HTERT RPE-1 (cell line): ENCODE results near the gene TET2.

ENCODE experiments used
- in situ Hi-C: fragments of 300-500 bp; cut with MboI; formaldehyde crosslinking; loops from 4 replicates; pipeline ENCODE4 v1.14.3; 2020; ENCODE audit warnings: low sequenced_read_pairs

Gene TET2

GRCh38 chr4:105146276-105147015 is at the start of gene TET2:
Gene TET2, plus strand, starts transcription at chr4:105146876. Its CDS starts 87,067 bp downstream, at chr4:105233943.
- in situ Hi-C loops: no loop called here

- in situ Hi-C loops: no loop called here
Observed at GRCh38 chr4:105102016-105102415, 44.7 kb upstream of the TET2 start.

GRCh38 chr4:105106426-105106825 is 40.2 kb upstream of the TET2 start:
- in situ Hi-C loops: no loop called here

- in situ Hi-C loops: no loop called here
Observed at GRCh38 chr4:105107095-105107856, 39.4 kb upstream of the TET2 start.

GRCh38 chr4:105108971-105109370 is 37.7 kb upstream of the TET2 start:
- in situ Hi-C loops: no loop called here

DNA sequence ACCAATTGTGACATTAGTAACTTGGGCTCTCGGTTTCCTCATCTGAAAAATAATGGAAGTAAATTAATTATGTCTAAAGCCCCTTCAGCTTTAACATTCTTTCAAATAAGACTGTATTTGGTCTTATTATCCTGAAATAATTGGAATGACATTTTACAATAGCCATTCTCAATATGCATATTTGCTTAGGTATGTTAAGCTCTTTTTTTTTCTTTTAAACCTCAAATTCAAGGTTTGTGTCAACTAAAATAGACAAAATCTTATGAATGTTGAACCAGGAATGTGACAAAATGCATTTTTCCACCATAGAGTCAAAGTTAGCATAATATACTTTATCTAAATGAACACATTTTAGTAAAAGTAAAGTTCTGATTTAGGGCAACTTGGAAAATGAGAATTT is 34.4 kb upstream of the TET2 start:
- in situ Hi-C loops: no loop called here

DNA sequence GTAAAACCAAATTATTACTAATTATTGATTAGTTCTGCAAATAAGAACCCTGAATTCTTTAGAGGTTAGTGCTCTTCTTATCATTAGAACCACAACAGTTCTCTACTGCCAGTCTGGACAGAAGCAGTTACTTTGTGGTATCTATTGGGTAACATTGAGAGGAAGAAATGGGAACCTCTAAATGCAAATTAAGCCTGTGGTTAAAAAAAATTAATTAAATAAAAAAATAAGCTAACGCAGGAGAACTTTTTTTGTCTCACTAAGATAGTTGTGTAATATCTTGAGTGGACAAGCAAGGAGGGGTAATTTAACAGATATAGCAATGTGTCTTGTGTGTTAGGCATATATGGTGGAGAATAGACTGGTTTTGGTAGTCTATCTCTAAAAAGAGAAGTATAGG is 32.9 kb upstream of the TET2 start:
- in situ Hi-C loops: no loop called here

DNA sequence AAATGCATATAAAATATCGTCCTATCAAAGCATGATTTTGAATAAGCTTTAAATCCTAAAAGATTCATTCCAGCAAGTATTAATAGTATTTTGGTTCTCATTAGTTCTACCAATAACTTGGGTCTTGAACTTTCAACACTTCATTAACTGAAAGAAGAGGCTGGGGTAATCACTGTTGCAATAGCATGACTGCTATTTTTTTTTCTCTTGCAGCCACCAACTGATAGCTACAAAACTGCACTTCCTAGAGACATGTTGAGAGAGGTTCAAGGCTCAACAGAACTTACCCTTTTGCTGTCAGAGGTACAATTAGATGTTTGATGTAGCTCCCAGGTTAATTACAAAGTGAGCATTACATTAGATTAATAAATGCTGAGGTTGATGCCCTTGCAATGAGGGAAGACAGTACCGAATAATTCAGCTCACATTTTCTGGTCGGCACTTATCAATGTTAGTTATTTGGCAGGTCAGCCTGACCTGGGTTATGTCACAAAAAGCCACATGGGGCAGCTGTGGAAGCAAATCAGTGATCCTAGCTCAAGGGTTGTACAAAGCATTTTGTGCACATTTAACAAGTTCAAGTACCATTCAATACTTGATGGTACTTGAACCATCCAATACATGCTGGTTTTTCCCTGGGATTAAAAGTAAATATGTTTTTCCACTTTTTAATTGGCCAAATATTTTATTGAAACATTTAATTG is 29.9 kb upstream of the TET2 start:
- in situ Hi-C loops: no loop called here

DNA sequence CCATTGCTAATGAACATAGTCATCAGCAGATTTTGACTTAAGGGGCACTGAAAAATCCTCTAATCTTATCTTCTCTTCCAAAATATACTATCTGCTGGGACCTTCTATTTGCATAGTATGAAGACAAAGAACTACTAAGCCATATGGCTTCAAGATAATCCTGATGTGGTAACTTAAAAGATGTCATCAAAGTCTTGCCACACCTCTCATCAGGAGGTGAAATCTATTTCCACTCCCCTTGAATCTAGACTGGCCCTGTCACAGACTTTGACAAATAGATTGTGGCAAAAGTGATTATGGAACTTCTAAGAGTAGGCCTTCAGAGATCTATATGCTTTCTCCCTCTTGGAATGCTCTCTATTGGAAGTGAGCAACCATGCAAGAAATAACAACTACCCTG is 27.3 kb upstream of the TET2 start:
- in situ Hi-C loops: no loop called here

DNA sequence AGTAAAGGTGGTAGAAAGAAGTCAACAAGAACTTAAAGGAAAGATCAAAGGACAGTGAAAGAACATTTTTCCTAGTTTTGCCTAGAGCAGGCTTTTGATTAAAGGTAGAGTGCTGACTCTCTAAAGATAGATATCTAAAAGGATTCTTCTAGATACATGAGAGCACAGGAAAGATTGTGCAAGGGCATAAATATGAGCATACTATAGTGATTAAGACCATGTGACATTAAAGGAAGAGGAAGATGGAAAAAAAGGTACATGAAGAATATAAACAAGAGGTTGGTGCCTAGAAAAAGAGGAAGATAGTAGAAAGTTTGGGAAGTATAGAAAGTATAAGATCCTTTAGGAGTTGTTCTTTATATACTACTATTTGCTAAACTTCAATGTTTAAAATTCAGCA is 26.1 kb upstream of the TET2 start:
- in situ Hi-C loops: no loop called here

- in situ Hi-C loops: no loop called here
Observed at GRCh38 chr4:105122350-105122749, 24.3 kb upstream of the TET2 start.

DNA sequence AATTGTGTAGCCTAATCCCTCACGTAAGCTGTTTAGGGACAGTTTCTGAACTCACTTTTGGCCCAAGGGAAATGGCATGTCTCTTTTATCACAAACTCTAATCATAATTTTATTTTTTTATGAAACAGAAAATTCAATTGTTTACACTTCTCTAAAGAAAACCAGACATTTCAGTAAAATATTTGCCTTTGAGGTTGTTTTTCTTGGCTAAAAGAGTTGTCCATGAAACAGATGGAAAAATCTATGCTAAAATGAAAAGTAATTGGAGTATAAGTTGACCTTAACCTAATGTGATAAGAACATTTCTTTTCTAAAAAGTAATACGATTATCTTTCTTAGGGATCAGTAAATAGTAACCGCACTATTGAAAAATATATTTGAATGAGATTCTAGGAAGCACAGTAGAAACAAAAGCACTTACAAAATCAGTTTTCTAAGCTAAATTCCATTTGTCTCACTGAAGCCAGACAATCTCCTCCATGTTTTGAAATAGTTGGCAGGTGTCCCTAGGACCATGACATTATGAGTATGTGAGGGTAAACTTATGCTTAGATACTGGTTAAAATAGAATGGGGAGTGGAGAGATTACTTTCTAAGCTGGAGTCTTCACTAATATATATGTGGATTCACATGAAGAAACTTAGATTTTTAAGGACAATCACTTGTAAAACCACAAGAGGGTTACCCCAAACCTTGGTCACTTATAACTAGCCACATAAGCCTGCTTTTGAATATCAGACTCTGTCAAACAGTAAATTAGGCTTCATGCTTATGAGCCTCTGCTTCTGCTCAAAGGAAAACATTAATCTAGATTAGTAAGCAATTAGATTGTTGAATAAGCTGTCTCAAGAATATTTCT is 20.1 kb upstream of the TET2 start:
- in situ Hi-C loops: no loop called here

DNA sequence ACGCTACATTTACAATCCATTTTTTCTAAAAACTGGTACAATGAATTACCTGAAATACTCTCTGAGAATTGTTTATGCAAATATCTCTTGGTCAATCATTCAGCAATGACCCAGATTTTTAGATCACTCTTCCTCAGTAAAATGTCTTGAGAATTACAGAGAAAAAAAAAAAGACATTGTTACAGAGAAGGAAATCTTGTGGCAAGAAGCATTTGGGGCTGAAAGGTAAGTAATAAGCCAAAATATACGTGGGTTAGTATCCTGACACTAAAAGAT is 19.6 kb upstream of the TET2 start:
- in situ Hi-C loops: no loop called here

- in situ Hi-C loops: no loop called here
Observed at GRCh38 chr4:105128208-105128607, 18.5 kb upstream of the TET2 start.

DNA sequence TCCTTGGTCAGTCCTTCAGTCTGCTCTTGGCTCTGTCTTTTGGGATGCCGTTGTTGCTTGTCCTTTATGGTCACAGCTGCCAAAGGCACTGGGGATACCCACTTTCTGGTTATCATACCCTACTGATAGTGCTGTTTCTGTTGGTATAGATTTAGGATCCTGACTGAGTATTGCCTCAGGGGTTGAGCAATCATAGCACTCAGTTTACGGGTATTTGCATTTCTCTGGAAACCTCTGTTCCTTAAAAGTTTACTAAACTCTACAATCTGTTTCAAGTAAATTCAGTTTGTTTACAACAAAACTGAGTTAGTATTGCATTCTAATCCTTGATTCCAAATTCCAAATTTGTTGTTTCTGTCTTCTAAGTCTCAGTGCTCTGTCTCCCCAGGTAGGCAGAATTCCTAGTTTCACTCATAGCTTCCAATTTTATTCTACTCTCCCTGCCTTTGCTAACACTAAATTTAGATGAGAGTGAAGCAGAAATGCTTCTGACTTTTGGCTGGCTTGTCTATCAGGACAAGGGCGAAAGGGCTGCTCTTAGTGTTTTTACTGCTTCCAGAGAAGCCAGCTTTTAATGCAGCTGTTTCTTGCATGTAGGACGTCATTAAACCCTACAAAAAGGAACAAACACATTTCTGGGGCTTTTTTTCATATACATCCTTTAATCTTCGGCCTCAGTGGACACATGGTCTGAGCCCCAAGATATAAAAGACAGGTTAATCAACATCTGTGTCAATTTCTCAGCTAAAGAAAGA is 17.2 kb upstream of the TET2 start:
- in situ Hi-C loops: no loop called here

DNA sequence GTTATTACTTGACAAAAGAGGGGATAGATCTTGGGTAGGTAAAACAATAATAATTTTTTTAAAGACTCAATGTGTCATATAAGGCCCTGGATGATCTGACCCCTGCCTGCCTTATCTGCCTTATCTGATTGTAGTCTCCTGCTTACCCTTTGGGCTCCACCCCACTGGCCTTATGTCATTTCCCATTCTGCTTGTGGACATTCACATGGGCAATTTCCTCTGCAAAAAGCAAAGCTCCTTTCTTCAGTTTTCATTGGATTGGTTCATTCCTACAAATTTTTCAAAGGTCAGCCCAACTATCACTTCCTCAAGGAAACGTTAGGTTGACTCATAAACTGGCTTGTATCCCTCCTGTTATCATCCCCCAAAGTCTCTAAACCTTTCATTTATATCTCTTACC is 15.7 kb upstream of the TET2 start:
- in situ Hi-C loops: no loop called here

DNA sequence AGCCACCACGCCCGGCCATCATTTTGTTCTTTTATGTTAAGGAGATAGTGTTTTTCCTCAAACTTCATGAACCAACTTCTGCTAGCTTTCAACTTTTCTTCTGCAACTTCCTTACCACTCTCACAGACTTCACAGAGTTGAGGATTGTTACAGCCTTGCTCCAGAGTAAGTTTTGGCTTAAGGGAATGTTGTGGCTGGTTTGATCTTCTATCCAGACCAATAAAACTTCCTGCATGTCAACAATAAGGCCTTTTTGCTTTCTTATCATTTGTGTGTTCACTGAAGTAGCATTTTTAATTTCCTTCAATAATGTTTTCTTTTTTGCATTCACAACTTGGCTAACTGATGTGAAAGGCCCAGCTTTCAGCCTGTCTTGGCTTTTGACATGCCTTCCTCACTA is 12.7 kb upstream of the TET2 start:
- in situ Hi-C loops: no loop called here

DNA sequence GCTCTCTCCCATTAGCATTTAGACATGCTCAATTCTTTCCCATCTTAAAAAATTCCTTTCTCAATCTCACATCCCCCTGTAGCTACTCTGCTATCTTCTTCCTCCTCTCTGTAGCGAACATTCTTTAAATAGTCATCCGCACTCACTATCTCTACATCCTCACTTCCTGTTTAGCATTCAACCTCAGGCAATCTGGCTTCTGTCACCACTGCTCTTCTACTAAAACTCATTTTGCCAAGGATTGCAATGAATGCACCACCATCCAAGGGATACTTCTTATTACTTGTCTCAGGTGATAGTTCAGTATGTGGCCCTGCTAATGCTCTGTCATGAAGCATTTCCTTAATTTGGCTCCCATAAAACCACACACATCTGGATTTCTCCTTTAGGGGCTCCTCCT is 10.9 kb upstream of the TET2 start:
- in situ Hi-C loops: no loop called here

- in situ Hi-C loops: no loop called here
Observed at GRCh38 chr4:105137121-105137875, 9.4 kb upstream of the TET2 start.

DNA sequence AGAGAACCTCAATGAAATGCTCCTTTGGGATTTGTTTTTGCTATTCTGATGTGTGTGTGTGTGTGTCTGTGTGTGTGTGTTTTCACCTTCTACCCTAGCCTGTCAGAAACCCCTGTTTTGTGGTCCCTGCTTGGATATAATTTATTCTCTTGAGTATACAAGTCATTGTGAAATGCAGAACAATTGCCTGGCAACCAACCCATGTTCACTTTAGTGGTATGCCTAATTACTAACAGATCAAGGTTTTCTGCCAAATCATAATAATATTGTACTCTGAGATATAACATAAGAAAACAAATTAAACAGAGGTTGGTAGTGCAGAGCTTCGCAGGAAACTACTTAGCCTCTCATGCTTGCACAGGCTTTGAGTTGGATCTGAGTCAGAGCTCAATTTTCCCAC is 7.0 kb upstream of the TET2 start:
- in situ Hi-C loops: no loop called here
